T-cell (primary cell): ENCODE measurements around the gene BMF. TPM values are rescaled to one million over a fixed set of nuclear protein-coding genes. Genes with fewer than 3 reads are reported as not detected.

Source experiments
- ATAC-seq, 4 experiments: fragments of 200-7000 bp in 3 of 4; fragments of 150-1000 bp in 1 of 4; cut with Tn5 transposase; replicated peaks in 1 of 4; 1 replicate in 3 of 4; 2 replicates in 1 of 4; pipeline ENCODE4 v1.10.0; 2021; ENCODE audit warnings: moderate library complexity in 3 of 4, mild to moderate bottlenecking in 2 of 4, moderate number of reproducible peaks in 1 of 4
- CTCF ChIA-PET, 2 donors: fragments of 300-600 bp; sonication (Branson Sonifier 250); formaldehyde crosslinking; loops; one replicate each; lab custom pipeline; 2022; ENCODE audit warnings: antibody characterized with exemption in 2 of 2; lab: Charles Lee
- POLR2A ChIA-PET, 2 donors: fragments of 300-600 bp; sonication (Branson Sonifier 250); formaldehyde crosslinking; loops; one replicate each; lab custom pipeline; 2022; ENCODE audit warnings: antibody characterized with exemption in 2 of 2; lab: Charles Lee
- DNase-seq, 35 experiments: peaks; one replicate each; pipeline versions ENCODE4 v3.0.0 to v3.0.0-alpha.2; 2013 to 2023
- H3K27ac ChIP-seq: one replicate; pipeline ENCODE4 v1.5.1; 2013; ENCODE audit warnings: low read length
- H3K27me3 ChIP-seq, 2 experiments: replicated peaks in 1 of 2; 1 replicate in 1 of 2; 2 replicates in 1 of 2; pipeline versions ENCODE4 v1.6.1 to v1.7.0; 2013; ENCODE audit warnings: low read length in 1 of 2, mixed read lengths in 1 of 2; ENCODE audit not compliant: control insufficient read depth in 2 of 2, insufficient read depth in 2 of 2; ENCODE audit errors: extremely low read depth in 1 of 2
- H3K36me3 ChIP-seq, 2 donors: 1 replicate in 1 of 2; 2 replicates in 1 of 2; pipeline versions ENCODE4 v1.6.1 to v1.7.0; 2013; ENCODE audit warnings: low read length in 1 of 2; ENCODE audit not compliant: control insufficient read depth in 2 of 2, insufficient read depth in 1 of 2; ENCODE audit errors: extremely low read depth in 1 of 2
- H3K4me1 ChIP-seq, 2 experiments: 1 replicate in 1 of 2; 2 replicates in 1 of 2; pipeline versions ENCODE4 v1.6.1 to v1.7.0; 2013; ENCODE audit warnings: low read length in 2 of 2, mixed read lengths in 1 of 2; ENCODE audit not compliant: insufficient read depth in 2 of 2, control insufficient read depth in 1 of 2; ENCODE audit errors: extremely low read depth in 1 of 2
- H3K4me3 ChIP-seq, 2 donors: 1 replicate in 1 of 2; 2 replicates in 1 of 2; pipeline versions ENCODE4 v1.5.1 to v1.7.0; 2013; ENCODE audit warnings: mild to moderate bottlenecking in 2 of 2, low read length in 1 of 2, moderate library complexity in 1 of 2; ENCODE audit not compliant: control insufficient read depth in 1 of 2; ENCODE audit errors: extremely low read depth in 1 of 2
- H3K9me3 ChIP-seq: 2 replicates; pipeline ENCODE4 v1.7.0; 2013
- H3K27ac Mint-ChIP-seq, 2 donors: one replicate each; pipeline ENCODE4 v1.8.0; 2020 to 2021; ENCODE audit warnings: mild to moderate bottlenecking in 2 of 2, mixed read lengths in 2 of 2
- H3K27me3 Mint-ChIP-seq, 2 donors: one replicate each; pipeline ENCODE4 v1.8.0; 2021 to 2022; ENCODE audit warnings: mixed read lengths in 2 of 2
- H3K36me3 Mint-ChIP-seq: one replicate; pipeline ENCODE4 v1.8.0; 2021; ENCODE audit warnings: mixed read lengths
- H3K4me1 Mint-ChIP-seq, 3 donors: one replicate each; pipeline ENCODE4 v1.8.0; 2020 to 2022; ENCODE audit warnings: mixed read lengths in 3 of 3, mild to moderate bottlenecking in 1 of 3
- H3K4me3 Mint-ChIP-seq, 3 donors: one replicate each; pipeline ENCODE4 v1.8.0; 2020 to 2022; ENCODE audit warnings: mild to moderate bottlenecking in 3 of 3, mixed read lengths in 3 of 3, moderate library complexity in 3 of 3
- H3K9me3 Mint-ChIP-seq, 3 donors: one replicate each; pipeline ENCODE4 v1.8.0; 2020 to 2022; ENCODE audit warnings: mixed read lengths in 3 of 3
- WGBS: methylation state at CpG from one replicate; pipeline ENCODE4 v1.1.5; 2013; ENCODE audit warnings: missing lambda C conversion rate; ENCODE audit not compliant: insufficient coverage; 5-methylcytosine and 5-hydroxymethylcytosine counted together
- total RNA-seq, 35 experiments: library from RNA in 6 of 35; stranded (reverse) in 6 of 35; fragments of 120-200 nt in 1 of 35; gene quantifications; one replicate each; pipeline versions ENCODE4 v1.2.1 to v1.2.4 and lab custom pipeline; 2013 to 2026

Gene BMF
- total RNA-seq, 5 donors from 2014 or later (not counting 1 experiment from before 2014, with no cell fraction given), result 6.6 to 46.7 (median 42.4) TPM

- CTCF ChIA-PET, result interaction anchor here (0.9 to 1.2 kb wide), 2 partner anchors 14 to 222 kb away, joined by 3 to 4 read pairs; no protein-coding TSS in a partner anchor
- H3K4me1 Mint-ChIP-seq, result peaks cover 82 to 89% (median 84%) of the 10 kb centered on the region in 3 donors
These were observed 56.9 kb downstream of the BMF start for GRCh38 chr15:40051616-40052415.

GRCh38 chr15:40050788-40051470 is 57.8 kb downstream of the BMF start:
- ATAC-seq (no peak), DNase-seq (no peak)
- WGBS, result 78% methylated on average over 5 of the region's 12 CpGs
- Histone ChIP-seq H3K27ac (no peak overlapping the region), H3K27me3 (no peaks in the 10 kb centered on the region), H3K36me3 (no peaks in the 10 kb centered on the region), H3K9me3 (no peaks in the 10 kb centered on the region), H3K4me1 (peaks cover 61 to 85% of the 10 kb centered on the region in 2 experiments), H3K4me3 (no peak overlapping the region)
- Mint-ChIP-seq H3K4me1 (peaks cover 81 to 87% (median 82%) of the 10 kb centered on the region in 3 donors), H3K36me3 (no peaks in the 10 kb centered on the region), H3K27me3 (no peaks in the 10 kb centered on the region), H3K27ac (peak overlapping the region in 1 of 2 donors; percentile 72), H3K9me3 (no peaks in the 10 kb centered on the region), H3K4me3 (no peak overlapping the region)
- POLR2A ChIA-PET, result no interaction called here
- CTCF ChIA-PET, result no interaction called here

More at GRCh38 chr15:40051616-40052415, 56.9 kb downstream of the BMF start:
- no peaks in the 10 kb centered on the region for H3K36me3 ChIP-seq
- 87% methylated on average over 5 of the region's 11 CpGs for WGBS
- no peak overlapping the region for H3K27ac ChIP-seq
- H3K27me3 ChIP-seq, result no peaks in the 10 kb centered on the region
- H3K4me3 ChIP-seq, result no peak overlapping the region
- H3K4me1 ChIP-seq, result peaks cover 68 to 85% of the 10 kb centered on the region in 2 experiments
- H3K4me3 Mint-ChIP-seq, result no peak overlapping the region
- H3K9me3 Mint-ChIP-seq, result no peaks in the 10 kb centered on the region
- peak overlapping the region in 1 of 2 donors; percentile 76 for H3K27ac Mint-ChIP-seq
- H3K27me3 Mint-ChIP-seq, result no peaks in the 10 kb centered on the region
- no peaks in the 10 kb centered on the region for H3K36me3 Mint-ChIP-seq
- DNase-seq, result no peak
- ATAC-seq, result no peak
- POLR2A ChIA-PET, result no interaction called here
- no peaks in the 10 kb centered on the region for H3K9me3 ChIP-seq

GRCh38 chr15:40048926-40049475 is 59.7 kb downstream of the BMF start:
- no peaks in the 10 kb centered on the region for H3K27me3 ChIP-seq
- no peak overlapping the region for H3K4me3 ChIP-seq
- H3K4me1 Mint-ChIP-seq, result peaks cover 69 to 81% (median 81%) of the 10 kb centered on the region in 3 donors
- ATAC-seq (no peak), DNase-seq (no peak)
- 96% methylated on average over 3 of the region's 3 CpGs for WGBS
- H3K27me3 Mint-ChIP-seq, result no peaks in the 10 kb centered on the region
- CTCF ChIA-PET, result interaction anchor here in 1 of 2 donors (0.8 to 2.0 kb wide), 3 partner anchors 60 to 230 kb away, joined by 4 to 10 read pairs (median 4); partner anchors contain the start of gene BMF
- no peaks in the 10 kb centered on the region for H3K36me3 Mint-ChIP-seq
- no peaks in the 10 kb centered on the region for H3K9me3 ChIP-seq
- peak overlapping the region in 1 of 3 donors; percentile 68 for H3K4me3 Mint-ChIP-seq
- H3K4me1 ChIP-seq, result peaks cover 41 to 79% of the 10 kb centered on the region in 2 experiments
- peak overlapping the region; percentile 67 to 88 for H3K27ac Mint-ChIP-seq
- no peak overlapping the region for H3K27ac ChIP-seq
- POLR2A ChIA-PET, result no interaction called here
- H3K9me3 Mint-ChIP-seq, result no peaks in the 10 kb centered on the region
- no peaks in the 10 kb centered on the region for H3K36me3 ChIP-seq

- H3K27me3 Mint-ChIP-seq, result no peaks in the 10 kb centered on the region
These were observed 60.4 kb downstream of the BMF start for GRCh38 chr15:40048211-40048792.

GRCh38 chr15:40047415-40048210 is 61.1 kb downstream of the BMF start:
- H3K27ac ChIP-seq, result peak overlapping the region; percentile 77
- H3K4me3 ChIP-seq, result no peak overlapping the region
- no peaks in the 10 kb centered on the region for H3K27me3 ChIP-seq
- no peaks in the 10 kb centered on the region for H3K9me3 ChIP-seq
- Mint-ChIP-seq H3K4me1 (peaks cover 56 to 70% (median 67%) of the 10 kb centered on the region in 3 donors), H3K36me3 (no peaks in the 10 kb centered on the region), H3K27me3 (no peaks in the 10 kb centered on the region), H3K27ac (peak overlapping the region; percentile 91 to 95), H3K4me3 (peak overlapping the region; percentile 1 to 68 (median 55)), H3K9me3 (no peaks in the 10 kb centered on the region)
- 13% methylated on average over 6 of the region's 15 CpGs for WGBS
- H3K36me3 ChIP-seq, result no peaks in the 10 kb centered on the region
- CTCF ChIA-PET, result interaction anchor here (0.5 to 3.3 kb wide), 10 partner anchors 9 to 232 kb away, joined by 3 to 22 read pairs (median 4); no protein-coding TSS in a partner anchor
- DNase-seq (peak in 18 of 35 experiments; percentile 17 to 62 (median 33)), ATAC-seq (peak; percentile 38 to 62 (median 53))
- peaks cover 34 to 69% of the 10 kb centered on the region in 2 experiments for H3K4me1 ChIP-seq
- POLR2A ChIA-PET, result no interaction called here

More at GRCh38 chr15:40048211-40048792, 60.4 kb downstream of the BMF start:
- peak overlapping the region; percentile 77 for H3K27ac ChIP-seq
- peak in 29 of 35 experiments; percentile 18 to 67 (median 37) for DNase-seq
- peaks cover 34 to 72% of the 10 kb centered on the region in 2 experiments for H3K4me1 ChIP-seq
- peak overlapping the region; percentile 1 to 68 (median 55) for H3K4me3 Mint-ChIP-seq
- ChIA-PET POLR2A (interaction anchor here in 1 of 2 donors (0.5 kb wide), 1 partner anchor 505 kb away, joined by 4 read pairs; no protein-coding TSS in a partner anchor), CTCF (interaction anchor here (0.5 to 3.3 kb wide), 5 partner anchors 10 to 231 kb away, joined by 3 to 22 read pairs (median 5); no protein-coding TSS in a partner anchor)
- H3K4me1 Mint-ChIP-seq, result peaks cover 62 to 75% (median 74%) of the 10 kb centered on the region in 3 donors
- H3K9me3 ChIP-seq, result no peaks in the 10 kb centered on the region
- H3K27ac Mint-ChIP-seq, result peak overlapping the region; percentile 91 to 95
- no peaks in the 10 kb centered on the region for H3K36me3 Mint-ChIP-seq
- H3K27me3 ChIP-seq, result no peaks in the 10 kb centered on the region
- H3K9me3 Mint-ChIP-seq, result no peaks in the 10 kb centered on the region
- 16% methylated on average over 10 of the region's 10 CpGs for WGBS
- peak; percentile 56 to 65 (median 62) for ATAC-seq
- H3K36me3 ChIP-seq, result no peaks in the 10 kb centered on the region
- no peak overlapping the region for H3K4me3 ChIP-seq
